ENCODE results near the gene ASTN2.
"Not testable (repeated sequence)": the region's sequence is repeated elsewhere in the genome, so short reads cannot be mapped to it uniquely, and the experiment has no call there.

Gene ASTN2

GRCh38 chr9:116935149-116935897 lies 479.5 kb downstream of the ASTN2 start:
- in situ Hi-C loops (cut with MboI; ENCODE audit: low sequenced_read_pairs) = no loop called here

- in situ Hi-C loops (cut with MboI; ENCODE audit: low sequenced_read_pairs) = no loop called here
These were observed 480.7 kb downstream of the ASTN2 start for GRCh38 chr9:116934131-116934530.

- in situ Hi-C loops (cut with MboI; ENCODE audit: low sequenced_read_pairs) = no loop called here
These were observed 481.6 kb downstream of the ASTN2 start for GRCh38 chr9:116933251-116933650.

- in situ Hi-C loops (cut with MboI; ENCODE audit: low sequenced_read_pairs) = no loop called here
These were observed 485.2 kb downstream of the ASTN2 start for GRCh38 chr9:116929621-116930020.

GRCh38 chr9:116928884-116929283 lies 486.0 kb downstream of the ASTN2 start:
- in situ Hi-C loops (cut with MboI; ENCODE audit: low sequenced_read_pairs) = no loop called here

- in situ Hi-C loops (cut with MboI; ENCODE audit: low sequenced_read_pairs) = no loop called here
These were observed 486.6 kb downstream of the ASTN2 start for GRCh38 chr9:116928289-116928688.

GRCh38 chr9:116927726-116928125 lies 487.1 kb downstream of the ASTN2 start:
- in situ Hi-C loops (cut with MboI; ENCODE audit: low sequenced_read_pairs) = no loop called here

- in situ Hi-C loops (cut with MboI; ENCODE audit: low sequenced_read_pairs) = no loop called here
These were observed 489.7 kb downstream of the ASTN2 start for GRCh38 chr9:116925121-116925520.

- in situ Hi-C loops (cut with MboI; ENCODE audit: low sequenced_read_pairs) = no loop called here
These were observed 490.3 kb downstream of the ASTN2 start for GRCh38 chr9:116924462-116925110.

GRCh38 chr9:116917895-116918508 lies 496.9 kb downstream of the ASTN2 start:
- in situ Hi-C loops (cut with MboI; ENCODE audit: low sequenced_read_pairs) = not testable (repeated sequence)

GRCh38 chr9:116913536-116913935 lies 501.3 kb downstream of the ASTN2 start:
- in situ Hi-C loops (cut with MboI; ENCODE audit: low sequenced_read_pairs) = no loop called here

- in situ Hi-C loops (cut with MboI; ENCODE audit: low sequenced_read_pairs) = no loop called here
These were observed 504.7 kb downstream of the ASTN2 start for GRCh38 chr9:116910201-116910600.

- in situ Hi-C loops (cut with MboI; ENCODE audit: low sequenced_read_pairs) = no loop called here
These were observed 506.9 kb downstream of the ASTN2 start for GRCh38 chr9:116907989-116908388.

- in situ Hi-C loops (cut with MboI; ENCODE audit: low sequenced_read_pairs) = no loop called here
These were observed 509.7 kb downstream of the ASTN2 start for GRCh38 chr9:116905171-116905588.

GRCh38 chr9:116904165-116904564 lies 510.7 kb downstream of the ASTN2 start:
- in situ Hi-C loops (cut with MboI; ENCODE audit: low sequenced_read_pairs) = no loop called here

- in situ Hi-C loops (cut with MboI; ENCODE audit: low sequenced_read_pairs) = no loop called here
These were observed 513.6 kb downstream of the ASTN2 start for GRCh38 chr9:116901260-116901659.

GRCh38 chr9:116900543-116900942 lies 514.3 kb downstream of the ASTN2 start:
- in situ Hi-C loops (cut with MboI; ENCODE audit: low sequenced_read_pairs) = no loop called here

- in situ Hi-C loops (cut with MboI; ENCODE audit: low sequenced_read_pairs) = no loop called here
These were observed 514.9 kb downstream of the ASTN2 start for GRCh38 chr9:116900007-116900367.

GRCh38 chr9:116899337-116900006 lies 515.4 kb downstream of the ASTN2 start:
- in situ Hi-C loops (cut with MboI; ENCODE audit: low sequenced_read_pairs) = no loop called here

GRCh38 chr9:116898131-116898530 lies 516.7 kb downstream of the ASTN2 start:
- in situ Hi-C loops (cut with MboI; ENCODE audit: low sequenced_read_pairs) = not testable (repeated sequence)

- in situ Hi-C loops (cut with MboI; ENCODE audit: low sequenced_read_pairs) = no loop called here
These were observed 517.7 kb downstream of the ASTN2 start for GRCh38 chr9:116897201-116897600.

- in situ Hi-C loops (cut with MboI; ENCODE audit: low sequenced_read_pairs) = no loop called here
These were observed 518.9 kb downstream of the ASTN2 start for GRCh38 chr9:116895961-116896360.
